GM19455 (cell line): ENCODE measurements around the gene PCGF3.

Experiments
- ATAC-seq: cut with Tn5 transposase; IDR thresholded peaks from one replicate; pipeline ENCODE4 v1.9.1; 2021; ENCODE audit not compliant: unreplicated experiment

The PCGF3 gene

GRCh38 chr4:705278-706082 lies at the start of gene PCGF3:
Gene PCGF3 (plus strand): TSS chr4:705832. CDS start chr4:733681, 27,849 bp downstream.
- peak; percentile 85 for ATAC-seq

- no peak for ATAC-seq
These were observed 48.9 kb upstream of the PCGF3 start for GRCh38 chr4:656436-657337.

- ATAC-seq = no peak
These were observed 48.2 kb upstream of the PCGF3 start for GRCh38 chr4:657338-657833.

- no peak for ATAC-seq
These were observed 47.6 kb upstream of the PCGF3 start for GRCh38 chr4:657834-658667.

- ATAC-seq = no peak
These were observed 46.7 kb upstream of the PCGF3 start for GRCh38 chr4:658681-659667.

GRCh38 chr4:659851-660250 lies 45.8 kb upstream of the PCGF3 start:
- ATAC-seq = no peak

GRCh38 chr4:660401-660800 lies 45.2 kb upstream of the PCGF3 start:
- ATAC-seq = no peak

GRCh38 chr4:661231-661630 lies 44.4 kb upstream of the PCGF3 start:
- ATAC-seq = no peak

- ATAC-seq = no peak
These were observed 43.5 kb upstream of the PCGF3 start for GRCh38 chr4:661881-662761.

GRCh38 chr4:663046-663437 lies 42.6 kb upstream of the PCGF3 start:
- ATAC-seq = no peak

GRCh38 chr4:663438-664428 lies 41.9 kb upstream of the PCGF3 start:
- ATAC-seq = peak; percentile 61

GRCh38 chr4:664713-665231 lies 40.9 kb upstream of the PCGF3 start:
- no peak for ATAC-seq

- no peak for ATAC-seq
These were observed 40.3 kb upstream of the PCGF3 start for GRCh38 chr4:665381-665750.

- ATAC-seq = no peak
These were observed 39.7 kb upstream of the PCGF3 start for GRCh38 chr4:665751-666435.

- ATAC-seq = no peak
These were observed 39.2 kb upstream of the PCGF3 start for GRCh38 chr4:666436-666810.

- ATAC-seq = no peak
These were observed 38.6 kb upstream of the PCGF3 start for GRCh38 chr4:666822-667544.
